HL-60 (cell line): ENCODE measurements around the gene RHBDD1.

Experiments used
- CTCF ChIP-seq: IDR thresholded peaks from one replicate; pipeline ENCODE4 v1.5.1; 2011; ENCODE audit warnings: low read length, control low read depth, inconsistent platforms; ENCODE audit not compliant: insufficient read depth
- GABPA ChIP-seq: IDR thresholded peaks from 2 replicates; pipeline ENCODE4 v1.6.1; 2012; ENCODE audit warnings: low read depth
- POLR2AphosphoS5 ChIP-seq: IDR thresholded peaks from 2 replicates; pipeline ENCODE4 v1.6.1; 2012; ENCODE audit warnings: low read depth
- SPI1 ChIP-seq: IDR thresholded peaks from 2 replicates; pipeline ENCODE4 v1.6.1; 2012; ENCODE audit warnings: low read depth, mild to moderate bottlenecking, borderline replicate concordance

GRCh38 chr2:226862623-226863022, 26.8 kb downstream of the RHBDD1 start:
- TF ChIP-seq CTCF (no peak), POLR2AphosphoS5 (no peak), SPI1 (no peak), GABPA (no peak)
